Stomach (tissue), 4 donors: ENCODE data around the gene MYO16.

Experiments used
- CTCF ChIP-seq, 7 experiments: fragments of 450-650 bp in 4 of 7; fragments of 200-600 bp in 3 of 7; sonication (generic) in 3 of 7; IDR thresholded peaks; one replicate each; pipeline ENCODE4 v1.5.1; 2016 to 2019; ENCODE audit warnings: antibody characterized with exemption in 7 of 7, control low read depth in 2 of 7, mild to moderate bottlenecking in 1 of 7
- POLR2A ChIP-seq, 4 donors: fragments of 450-650 bp; IDR thresholded peaks; one replicate each; pipeline ENCODE4 v1.6.1; 2016; ENCODE audit warnings: antibody characterized with exemption in 4 of 4, control low read depth in 2 of 4, mild to moderate bottlenecking in 1 of 4, moderate library complexity in 1 of 4

GRCh38 chr13:108760129-108760528, 130.7 kb downstream of the MYO16 start:
- TF ChIP-seq CTCF (IDR thresholded peaks at IDR 0.05) (no peak), POLR2A (IDR thresholded peaks at IDR 0.05) (no peak)
